K562 (cell line): ENCODE measurements around the gene EFCAB13. TPM values are rescaled to one million over a fixed set of nuclear protein-coding genes. Genes with fewer than 3 reads are reported as not detected.

Experiments used
- ADNP ChIP-seq: fragments of 200-800 bp; sonication (Bioruptor generic); IDR thresholded peaks from 2 replicates; pipeline ENCODE4 v1.6.1; 2016; ENCODE audit warnings: missing genetic modification characterization, missing compliant biosample characterization
- KLF6 ChIP-seq: fragments of 250-450 bp; sonication (Bioruptor Pico); IDR thresholded peaks from 2 replicates; pipeline ENCODE4 v1.4.0; 2020; ENCODE audit warnings: mild to moderate bottlenecking, moderate library complexity, borderline replicate concordance
- NEUROD1 ChIP-seq: fragments of 150-350 bp; IDR thresholded peaks from 2 replicates; pipeline ENCODE4 v1.6.1; 2014; ENCODE audit warnings: borderline replicate concordance, low read length, low read depth; ENCODE audit not compliant: partially characterized antibody
- NONO ChIP-seq, 2 experiments: fragments of 200-400 bp in 1 of 2; fragments of 450-650 bp in 1 of 2; formaldehyde crosslinking in 1 of 2; IDR thresholded peaks; 2 replicates each; pipeline ENCODE4 v1.6.1; 2017; ENCODE audit warnings: low read depth in 2 of 2, mild to moderate bottlenecking in 2 of 2, moderate library complexity in 2 of 2, low read length in 1 of 2
- ZNF253 ChIP-seq: fragments of 250-450 bp; sonication (Bioruptor Pico); conservative IDR thresholded peaks from 2 replicates; pipeline ENCODE4 v1.6.1; 2021; ENCODE audit warnings: mild to moderate bottlenecking
- polyA plus RNA-seq, 8 experiments: library from polyadenylated mRNA; depleted of rRNA in 4 of 8; stranded (reverse) in 5 of 8; unstranded in 3 of 8; fragments of >200 nt; fragmentation: Nextera tagmentation in 2 of 8; fragmentation: Illumina TruSeq in 1 of 8; extraction: Ambion mirVana in 2 of 8; extraction: Trizol in 1 of 8; gene quantifications; 2 replicates each; pipeline versions ENCODE4 v1.2.1 to v1.2.3, GENCODE V29; 2011 to 2014; ENCODE audit warnings: inconsistent platforms in 1 of 8, missing spikeins in 1 of 8
- total RNA-seq, 7 experiments: library from RNA; depleted of rRNA in 6 of 7; stranded (reverse); fragments of >200 nt in 6 of 7; fragmentation: Illumina TruSeq in 2 of 7; extraction: Trizol in 2 of 7; gene quantifications; 2 replicates each; pipeline versions ENCODE4 v1.2.1 to v1.2.3, GENCODE V29; 2011 to 2021; ENCODE audit warnings: low replicate concordance in 1 of 7
- TF ChIP-seq, protein P1 (sequence below): fragments of 450-650 bp; IDR thresholded peaks from 2 replicates; pipeline ENCODE4 v1.7.0; 2016; ENCODE audit warnings: borderline replicate concordance
- TF ChIP-seq, protein P2 (sequence below): fragments of 250-450 bp; sonication (Bioruptor Pico); IDR thresholded peaks from 2 replicates; pipeline ENCODE4 v1.5.1; 2021; ENCODE audit warnings: mild to moderate bottlenecking

EFCAB13 gene
- total and polyA plus RNA-seq, 9 of the 15 experiments (the other 6 are each of a cell fraction or from before 2014, with no cell fraction given): 0.32 to 1.3 (median 0.95) TPM

DNA sequence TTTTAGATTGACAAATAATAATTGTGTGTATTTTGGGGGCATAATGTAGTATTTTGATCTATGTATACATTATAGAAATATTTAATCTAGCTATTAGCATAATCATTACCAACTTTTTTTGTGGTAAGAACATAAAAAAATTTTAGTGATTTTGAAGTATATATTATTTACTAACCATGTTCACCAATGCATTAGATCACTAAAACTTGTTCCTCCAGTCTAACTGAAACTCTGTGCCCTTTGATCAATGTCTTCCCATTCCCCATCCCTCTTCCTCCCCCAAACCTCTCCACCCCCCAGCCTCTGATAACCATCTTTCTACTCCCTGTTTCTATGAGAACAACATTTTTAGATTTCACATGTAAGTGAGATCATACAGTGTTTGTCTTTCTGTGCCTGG, 8.5 kb downstream of the EFCAB13 start (continued):
- TF ChIP-seq ADNP (tag) (no peak), KLF6 (CRISPR knock-in tag) (no peak), NEUROD1 (no peak), ZNF253 (CRISPR knock-in tag) (no peak), NONO (IDR thresholded peaks at IDR 0.05; ENCODE audit: low read depth in 2 of 2, low read length in 1 of 2) (no peak)
- TF ChIP-seq, protein P1, sequence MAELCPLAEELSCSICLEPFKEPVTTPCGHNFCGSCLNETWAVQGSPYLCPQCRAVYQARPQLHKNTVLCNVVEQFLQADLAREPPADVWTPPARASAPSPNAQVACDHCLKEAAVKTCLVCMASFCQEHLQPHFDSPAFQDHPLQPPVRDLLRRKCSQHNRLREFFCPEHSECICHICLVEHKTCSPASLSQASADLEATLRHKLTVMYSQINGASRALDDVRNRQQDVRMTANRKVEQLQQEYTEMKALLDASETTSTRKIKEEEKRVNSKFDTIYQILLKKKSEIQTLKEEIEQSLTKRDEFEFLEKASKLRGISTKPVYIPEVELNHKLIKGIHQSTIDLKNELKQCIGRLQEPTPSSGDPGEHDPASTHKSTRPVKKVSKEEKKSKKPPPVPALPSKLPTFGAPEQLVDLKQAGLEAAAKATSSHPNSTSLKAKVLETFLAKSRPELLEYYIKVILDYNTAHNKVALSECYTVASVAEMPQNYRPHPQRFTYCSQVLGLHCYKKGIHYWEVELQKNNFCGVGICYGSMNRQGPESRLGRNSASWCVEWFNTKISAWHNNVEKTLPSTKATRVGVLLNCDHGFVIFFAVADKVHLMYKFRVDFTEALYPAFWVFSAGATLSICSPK: no peak
- TF ChIP-seq, protein P2, sequence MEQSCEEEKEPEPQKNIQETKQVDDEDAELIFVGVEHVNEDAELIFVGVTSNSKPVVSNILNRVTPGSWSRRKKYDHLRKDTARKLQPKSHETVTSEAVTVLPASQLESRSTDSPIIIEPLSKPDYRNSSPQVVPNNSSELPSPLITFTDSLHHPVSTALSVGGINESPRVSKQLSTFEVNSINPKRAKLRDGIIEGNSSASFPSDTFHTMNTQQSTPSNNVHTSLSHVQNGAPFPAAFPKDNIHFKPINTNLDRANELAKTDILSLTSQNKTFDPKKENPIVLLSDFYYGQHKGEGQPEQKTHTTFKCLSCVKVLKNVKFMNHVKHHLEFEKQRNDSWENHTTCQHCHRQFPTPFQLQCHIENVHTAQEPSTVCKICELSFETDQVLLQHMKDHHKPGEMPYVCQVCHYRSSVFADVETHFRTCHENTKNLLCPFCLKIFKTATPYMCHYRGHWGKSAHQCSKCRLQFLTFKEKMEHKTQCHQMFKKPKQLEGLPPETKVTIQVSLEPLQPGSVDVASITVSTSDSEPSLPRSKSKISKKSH (CRISPR knock-in tag): no peak
